H1 (cell line): ENCODE results near the gene TEAD1. TPM values are rescaled to one million over a fixed set of nuclear protein-coding genes. Genes with fewer than 3 reads are reported as not detected.

ENCODE experiments used
- CTCF ChIA-PET: fragments of 300-600 bp; sonication (Branson Sonifier 250); formaldehyde crosslinking; loops from one replicate; lab custom pipeline; 2021; ENCODE audit not compliant: partially characterized antibody; lab: Charles Lee
- POLR2A ChIA-PET: fragments of 300-600 bp; sonication (Branson Sonifier 250); formaldehyde crosslinking; loops from one replicate; lab custom pipeline; 2021; ENCODE audit warnings: inconsistent platforms; ENCODE audit not compliant: partially characterized antibody; lab: Charles Lee
- DNase-seq, 2 experiments: peaks; one replicate each; pipeline versions ENCODE4 v3.0.0 to v3.0.0-alpha.2; 2010 to 2022; ENCODE audit warnings: low spot score in 2 of 2, low read depth in 1 of 2, mixed read lengths in 1 of 2
- FAIRE-seq: peaks from 2 replicates; lab custom pipeline; 2011; peaks lifted over from hg19 to GRCh38; lab: Jason Lieb, UNC
- H2AFZ ChIP-seq: 2 replicates; pipeline ENCODE4 v1.8.1; 2012; ENCODE audit warnings: low read length, inconsistent platforms
- H2AK5ac ChIP-seq: 2 replicates; pipeline ENCODE4 v1.6.1; 2013; ENCODE audit warnings: low read depth, low read length
- H2BK120ac ChIP-seq: replicated peaks from 2 replicates; pipeline ENCODE3; 2013; ENCODE audit warnings: low read depth, low read length, inconsistent platforms
- H2BK12ac ChIP-seq: 2 replicates; pipeline ENCODE4 v1.6.1; 2013; ENCODE audit warnings: low read depth, low read length
- H2BK15ac ChIP-seq: 2 replicates; pipeline ENCODE4 v1.6.1; 2013; ENCODE audit warnings: low read length
- H2BK20ac ChIP-seq: 2 replicates; pipeline ENCODE4 v1.6.1; 2013; ENCODE audit warnings: low read length
- H2BK5ac ChIP-seq: 2 replicates; pipeline ENCODE4 v1.6.1; 2013; ENCODE audit warnings: low read depth, low read length
- H3K14ac ChIP-seq: 2 replicates; pipeline ENCODE4 v1.6.1; 2013; ENCODE audit warnings: inconsistent platforms; ENCODE audit not compliant: insufficient read length
- H3K18ac ChIP-seq: 2 replicates; pipeline ENCODE4 v1.6.1; 2013; ENCODE audit warnings: low read length; ENCODE audit errors: extremely low read depth
- H3K23ac ChIP-seq: 2 replicates; pipeline ENCODE4 v1.6.1; 2013; ENCODE audit warnings: inconsistent platforms; ENCODE audit not compliant: insufficient read length
- H3K23me2 ChIP-seq: 2 replicates; pipeline ENCODE4 v1.6.1; 2013; ENCODE audit warnings: low read depth, low read length
- H3K27ac ChIP-seq: 2 replicates; pipeline ENCODE4 v1.6.1; 2011; ENCODE audit warnings: low read depth, low read length, inconsistent platforms
- H3K27me3 ChIP-seq, 4 experiments: replicated peaks in 1 of 4; 1 replicate in 1 of 4; 2 replicates in 3 of 4; pipeline versions ENCODE4 v1.6.1 to v1.8.1; 2011 to 2013; ENCODE audit warnings: low read length in 3 of 4, mild to moderate bottlenecking in 3 of 4, inconsistent platforms in 2 of 4, mixed read lengths in 2 of 4, moderate library complexity in 1 of 4; ENCODE audit not compliant: control insufficient read depth in 3 of 4, insufficient read depth in 3 of 4; ENCODE audit errors: extremely low read depth in 1 of 4
- H3K36me3 ChIP-seq, 4 experiments: 2 replicates each; pipeline versions ENCODE4 v1.6.1 to v1.8.1; 2011 to 2013; ENCODE audit warnings: mild to moderate bottlenecking in 4 of 4, low read length in 3 of 4, moderate library complexity in 2 of 4, control low read depth in 1 of 4, inconsistent platforms in 1 of 4; ENCODE audit not compliant: insufficient read depth in 4 of 4, control insufficient read depth in 2 of 4
- H3K4ac ChIP-seq: replicated peaks from 2 replicates; pipeline ENCODE3; 2013; ENCODE audit warnings: low read length, low read depth, mixed read lengths, inconsistent platforms; ENCODE audit not compliant: insufficient read length
- H3K4me1 ChIP-seq, 4 experiments: replicated peaks in 1 of 4; 1 replicate in 1 of 4; 2 replicates in 3 of 4; pipeline versions ENCODE4 v1.6.1 to v1.8.1; 2011 to 2013; ENCODE audit warnings: low read length in 3 of 4, inconsistent platforms in 2 of 4, mixed read lengths in 1 of 4; ENCODE audit not compliant: insufficient read depth in 4 of 4, control insufficient read depth in 3 of 4
- H3K4me2 ChIP-seq, 2 experiments: 2 replicates each; pipeline versions ENCODE4 v1.6.1 to v1.8.1; 2011 to 2013; ENCODE audit warnings: low read depth in 2 of 2, low read length in 2 of 2, control low read depth in 1 of 2, inconsistent platforms in 1 of 2, mild to moderate bottlenecking in 1 of 2; ENCODE audit not compliant: insufficient read depth in 1 of 2
- H3K4me3 ChIP-seq, 4 experiments: fragments of 200-600, 300-600 bp in 1 of 4; sonication (generic), shearing (Covaris generic), sonication (Bioruptor Twin) in 1 of 4; 2 replicates each; pipeline versions ENCODE4 v1.5.1 to v1.8.1; 2011 to 2016; ENCODE audit warnings: low read length in 4 of 4, low read depth in 3 of 4, control low read depth in 2 of 4, inconsistent platforms in 2 of 4, mild to moderate bottlenecking in 2 of 4, mixed read lengths in 1 of 4, moderate library complexity in 1 of 4; ENCODE audit not compliant: insufficient read depth in 2 of 4; ENCODE audit errors: extremely low read depth in 1 of 4
- H3K56ac ChIP-seq: replicated peaks from 2 replicates; pipeline ENCODE3; 2013; ENCODE audit warnings: low read depth, mild to moderate bottlenecking, mixed read lengths, low read length, inconsistent platforms; ENCODE audit not compliant: insufficient read length
- H3K79me1 ChIP-seq: 2 replicates; pipeline ENCODE4 v1.6.1; 2013; ENCODE audit warnings: low read depth, low read length, control low read depth
- H3K79me2 ChIP-seq, 2 experiments: 2 replicates each; pipeline versions ENCODE4 v1.6.1 to v1.8.1; 2012 to 2013; ENCODE audit warnings: low read length in 2 of 2, mild to moderate bottlenecking in 2 of 2, inconsistent platforms in 1 of 2; ENCODE audit not compliant: insufficient read depth in 2 of 2, control insufficient read depth in 1 of 2
- H3K9ac ChIP-seq, 4 experiments: replicated peaks in 1 of 4; 1 replicate in 1 of 4; 2 replicates in 3 of 4; pipeline versions ENCODE4 v1.6.1 to v1.8.1; 2011 to 2013; ENCODE audit warnings: low read depth in 3 of 4, low read length in 3 of 4, control low read depth in 2 of 4, mild to moderate bottlenecking in 2 of 4, moderate library complexity in 2 of 4, inconsistent platforms in 1 of 4; ENCODE audit errors: extremely low read depth in 1 of 4
- H3K9me3 ChIP-seq, 2 experiments: 2 replicates each; pipeline versions ENCODE4 v1.6.1 to v1.8.1; 2012 to 2013; ENCODE audit warnings: mild to moderate bottlenecking in 2 of 2, moderate library complexity in 2 of 2, control low read depth in 1 of 2, inconsistent platforms in 1 of 2, low read depth in 1 of 2, low read length in 1 of 2, mixed read lengths in 1 of 2; ENCODE audit not compliant: insufficient read depth in 2 of 2
- H4K20me1 ChIP-seq, 2 experiments: replicated peaks in 1 of 2; 2 replicates each; pipeline versions ENCODE3 to v1.8.1; 2011 to 2013; ENCODE audit warnings: inconsistent platforms in 2 of 2, low read length in 2 of 2, mild to moderate bottlenecking in 1 of 2; ENCODE audit not compliant: insufficient read depth in 2 of 2, control insufficient read depth in 1 of 2
- H4K5ac ChIP-seq: 2 replicates; pipeline ENCODE4 v1.6.1; 2013; ENCODE audit warnings: low read length, low read depth, mixed read lengths, inconsistent platforms; ENCODE audit not compliant: insufficient read length
- H4K8ac ChIP-seq: 2 replicates; pipeline ENCODE4 v1.8.0; 2013; ENCODE audit warnings: mild to moderate bottlenecking, moderate library complexity, low read length, inconsistent platforms; ENCODE audit not compliant: insufficient read depth; ENCODE audit errors: extremely low read depth
- H4K91ac ChIP-seq: replicated peaks from 2 replicates; pipeline ENCODE3; 2013; ENCODE audit warnings: low read length, mixed read lengths, inconsistent platforms; ENCODE audit not compliant: insufficient read length
- BRCA1 ChIP-seq: IDR thresholded peaks from 2 replicates; pipeline ENCODE4 v1.6.1; 2012; ENCODE audit warnings: low read depth, low read length, improper control_type of control experiment
- CREB1 ChIP-seq: IDR thresholded peaks from 2 replicates; pipeline ENCODE4 v1.6.1; 2012; ENCODE audit warnings: inconsistent platforms
- HDAC6 ChIP-seq: IDR thresholded peaks from one replicate; pipeline ENCODE4 v1.7.1; 2012; ENCODE audit warnings: low read depth, mild to moderate bottlenecking, inconsistent platforms, low read length, moderate library complexity
- JUND ChIP-seq: IDR thresholded peaks from 2 replicates; pipeline ENCODE4 v1.6.1; 2011; ENCODE audit warnings: mild to moderate bottlenecking, improper control_type of control experiment, low read length
- KDM1A ChIP-seq: fragments of 200-600, 300-600 bp; sonication (generic); IDR thresholded peaks from 2 replicates; pipeline ENCODE4 v1.7.1; 2016; ENCODE audit warnings: mild to moderate bottlenecking, low read length, borderline replicate concordance
- SP4 ChIP-seq: IDR thresholded peaks from 2 replicates; pipeline ENCODE4 v1.6.1; 2012; ENCODE audit warnings: low read length, inconsistent platforms
- SUZ12 ChIP-seq: fragments of 200-600 bp; sonication (generic); IDR thresholded peaks from 2 replicates; pipeline ENCODE4 v1.6.1; 2012; ENCODE audit warnings: mild to moderate bottlenecking, inconsistent platforms, low read length, moderate library complexity, mixed read lengths
- YY1 ChIP-seq: IDR thresholded peaks from 2 replicates; pipeline ENCODE4 v1.6.1; 2011; ENCODE audit warnings: low read depth, mild to moderate bottlenecking, low read length
- WGBS, 2 experiments: shearing (Covaris generic) in 1 of 2; methylation state at CpG; one replicate each; pipeline versions ENCODE4 v1.1.6 to v1.1.7; 2013 to 2015; ENCODE audit warnings: low lambda C conversion rate in 2 of 2, mixed read lengths in 2 of 2, inconsistent platforms in 1 of 2, low coverage in 1 of 2, missing lambda C conversion rate in 1 of 2; ENCODE audit not compliant: insufficient replicate concordance in 2 of 2, insufficient coverage in 1 of 2, insufficient read length in 1 of 2; ENCODE audit errors: extremely low coverage in 1 of 2, missing lambda C conversion rate in 1 of 2; 5-methylcytosine and 5-hydroxymethylcytosine counted together
- polyA plus RNA-seq, 7 experiments: library from polyadenylated mRNA; depleted of rRNA in 3 of 7; stranded (reverse) in 5 of 7; unstranded in 2 of 7; fragments of >200 nt in 5 of 7; fragments of 200-250 nt in 2 of 7; gene quantifications; 1 replicate in 5 of 7; 2 replicates in 1 of 7; 4 replicates in 1 of 7; pipeline versions ENCODE4 v1.2.1 to v1.2.3, GENCODE V29; 2011 to 2013; ENCODE audit warnings: missing spikeins in 2 of 7, mixed read lengths in 2 of 7
- total RNA-seq: library from RNA; stranded (reverse); fragmentation: NEBNext Ultra II Directional; extraction: Animal tissue kit (Norgen Biotek cat#: 25700); gene quantifications from 2 replicates; pipeline ENCODE4 v1.2.1, GENCODE V29; 2021

Gene TEAD1
- total and polyA plus RNA-seq, 2 of the 8 experiments (the other 6 are each of a cell fraction or from before 2014, with no cell fraction given), result 15.6 to 67.4 TPM

GRCh38 chr11:12712132-12712531 lies 37.9 kb downstream of the TEAD1 start:
- peaks cover 5 to 85% of the 10 kb centered on the region in 2 experiments; a peak in 3 of 4 replicates for H3K79me2 ChIP-seq
- TF ChIP-seq SP4 (no peak), CREB1 (no peak), YY1 (no peak), BRCA1 (no peak), SUZ12 (no peak), KDM1A (no peak), JUND (no peak), HDAC6 (no peak)

More at GRCh38 chr11:12712132-12712531, 37.9 kb downstream of the TEAD1 start:
- no peak overlapping the region for H2BK12ac ChIP-seq
- no peak overlapping the region for H3K4ac ChIP-seq
- H3K27me3 ChIP-seq, result no peaks in the 10 kb centered on the region
- no peak overlapping the region for H4K8ac ChIP-seq
- H2AFZ ChIP-seq, result no peak overlapping the region
- H3K27ac ChIP-seq, result no peak overlapping the region
- no peak overlapping the region for H2BK120ac ChIP-seq
- H2BK15ac ChIP-seq, result no peak overlapping the region
- H3K23me2 ChIP-seq, result no peaks in the 10 kb centered on the region
- CTCF ChIA-PET, result interaction anchor here (0.9 to 1.2 kb wide), 3 partner anchors 9 to 302 kb away, joined by 3 to 6 read pairs (median 3); no protein-coding TSS in a partner anchor
- H3K23ac ChIP-seq, result no peak overlapping the region
- H4K91ac ChIP-seq, result no peak overlapping the region
- H3K56ac ChIP-seq, result no peak overlapping the region
- POLR2A ChIA-PET, result interaction anchor here (1.0 to 1.2 kb wide), 2 partner anchors 11 to 190 kb away, joined by 3 to 4 read pairs; no protein-coding TSS in a partner anchor
- H3K4me1 ChIP-seq, result peaks cover 0 to 17% (median 7%) of the 10 kb centered on the region in 4 experiments; a peak in 6 of 7 replicates
- H3K9ac ChIP-seq, result no peak overlapping the region
- H3K18ac ChIP-seq, result no peak overlapping the region
- H3K4me2 ChIP-seq, result no peak overlapping the region
- FAIRE-seq (no peak), DNase-seq (no peak)
- WGBS, 2 experiments, result 88% methylated on average over 4 of the region's 4 CpGs; no CpG with 5 or more reads in 1 of the 2 experiments
- peaks cover 8% of the 10 kb centered on the region for H3K79me1 ChIP-seq
- H4K5ac ChIP-seq, result no peak overlapping the region
- no peaks in the 10 kb centered on the region; a peak in 1 of 8 replicates for H3K36me3 ChIP-seq
- H2BK5ac ChIP-seq, result no peak overlapping the region
- no peak overlapping the region for H2AK5ac ChIP-seq
- H2BK20ac ChIP-seq, result no peak overlapping the region
- H3K14ac ChIP-seq, result no peak overlapping the region
- no peak overlapping the region for H3K4me3 ChIP-seq
- H4K20me1 ChIP-seq, result peaks cover 9 to 20% of the 10 kb centered on the region in 2 experiments
- H3K9me3 ChIP-seq, result no peaks in the 10 kb centered on the region
